ENCODE results near the gene ITGA5.

The ITGA5 gene

DNA sequence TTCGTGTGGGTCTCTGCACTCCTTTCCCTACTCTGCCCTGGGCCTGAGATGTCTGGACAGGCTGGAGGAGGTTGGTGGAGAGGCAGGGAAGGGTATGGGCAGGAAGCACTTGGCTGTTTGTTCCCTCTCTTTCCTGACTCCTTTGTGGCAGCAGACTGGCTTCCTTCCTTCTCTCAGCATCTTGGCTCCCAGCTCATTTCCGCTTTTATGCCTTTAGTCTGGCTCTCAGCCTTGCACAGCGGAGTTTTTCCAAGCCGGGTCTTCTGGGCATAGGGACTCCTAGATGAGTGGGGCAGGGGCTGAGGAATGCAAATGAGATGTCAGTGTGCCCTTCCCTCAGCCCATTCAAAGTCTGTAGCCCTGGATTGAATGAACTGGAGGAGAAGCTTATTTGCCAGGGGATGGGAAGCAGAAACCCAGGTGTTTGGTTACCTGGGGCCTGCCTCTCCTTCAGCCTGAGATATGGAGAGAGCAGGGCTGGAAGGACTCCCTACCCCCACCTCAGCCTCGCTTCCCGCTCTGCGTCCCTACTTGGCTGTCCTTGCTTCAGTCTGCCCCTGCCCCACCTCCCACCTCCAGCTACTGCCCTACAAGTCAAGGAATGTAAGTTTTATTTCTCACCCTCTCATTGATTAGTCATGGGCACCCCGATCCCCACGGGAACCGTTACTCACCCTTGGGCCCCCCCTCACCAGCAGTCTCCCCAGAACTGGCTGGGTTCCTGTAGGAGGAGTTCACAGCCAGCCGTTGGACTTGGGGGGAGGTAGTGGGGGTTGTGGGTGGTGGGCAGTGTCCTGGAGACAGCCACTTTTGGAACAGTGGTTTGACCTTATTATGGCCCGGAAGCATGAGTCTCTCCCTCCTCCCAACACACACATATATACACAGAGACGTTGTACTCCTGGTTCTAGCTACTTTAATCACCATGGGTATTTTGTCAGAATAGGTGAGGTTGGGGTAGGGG lies 9.3 kb upstream of the ITGA5 start:
- ChIA-PET CTCF (interaction anchor here (0.6 to 2.1 kb wide), 7 partner anchors 10 to 920 kb away, joined by 3 to 8 read pairs (median 3); no protein-coding TSS in a partner anchor), POLR2A (ENCODE audit: low non-redundant PET) (no interaction called here)
- peak; percentile 88 for DNase-seq (ENCODE audit: low spot score)
- TF ChIP-seq, protein P1, sequence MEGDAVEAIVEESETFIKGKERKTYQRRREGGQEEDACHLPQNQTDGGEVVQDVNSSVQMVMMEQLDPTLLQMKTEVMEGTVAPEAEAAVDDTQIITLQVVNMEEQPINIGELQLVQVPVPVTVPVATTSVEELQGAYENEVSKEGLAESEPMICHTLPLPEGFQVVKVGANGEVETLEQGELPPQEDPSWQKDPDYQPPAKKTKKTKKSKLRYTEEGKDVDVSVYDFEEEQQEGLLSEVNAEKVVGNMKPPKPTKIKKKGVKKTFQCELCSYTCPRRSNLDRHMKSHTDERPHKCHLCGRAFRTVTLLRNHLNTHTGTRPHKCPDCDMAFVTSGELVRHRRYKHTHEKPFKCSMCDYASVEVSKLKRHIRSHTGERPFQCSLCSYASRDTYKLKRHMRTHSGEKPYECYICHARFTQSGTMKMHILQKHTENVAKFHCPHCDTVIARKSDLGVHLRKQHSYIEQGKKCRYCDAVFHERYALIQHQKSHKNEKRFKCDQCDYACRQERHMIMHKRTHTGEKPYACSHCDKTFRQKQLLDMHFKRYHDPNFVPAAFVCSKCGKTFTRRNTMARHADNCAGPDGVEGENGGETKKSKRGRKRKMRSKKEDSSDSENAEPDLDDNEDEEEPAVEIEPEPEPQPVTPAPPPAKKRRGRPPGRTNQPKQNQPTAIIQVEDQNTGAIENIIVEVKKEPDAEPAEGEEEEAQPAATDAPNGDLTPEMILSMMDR (conservative IDR thresholded peaks at IDR 0.05; ENCODE audit: low read depth), result no peak
- peak overlapping the region; percentile 89 for H3K27ac ChIP-seq

DNA sequence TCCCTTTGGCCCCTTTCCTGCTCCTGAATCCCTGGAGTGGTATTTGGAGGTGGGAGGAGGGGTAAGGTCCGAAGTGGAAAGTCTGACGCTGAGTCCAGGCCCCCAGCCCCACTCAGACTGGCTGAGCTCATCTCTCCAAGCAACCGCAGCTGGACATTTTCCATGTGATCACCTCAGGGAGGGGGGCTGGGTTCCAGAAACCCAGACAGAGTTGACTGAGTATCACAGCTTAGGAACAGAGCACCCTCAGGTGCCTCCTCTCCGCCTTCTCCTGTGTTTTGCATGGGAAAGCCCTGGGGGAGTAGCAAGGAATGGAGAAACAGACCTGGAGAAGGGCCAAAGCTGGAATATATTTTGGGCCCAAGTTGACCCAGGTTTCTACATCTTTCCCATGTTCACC lies 8.0 kb upstream of the ITGA5 start:
- DNase-seq (ENCODE audit: low spot score), result no peak
- POLR2A ChIA-PET (ENCODE audit: low non-redundant PET), result no interaction called here
- CTCF ChIA-PET, result interaction anchor here (1.2 kb wide), 1 partner anchor 31 kb away, joined by 3 read pairs; no protein-coding TSS in a partner anchor
- TF ChIP-seq, protein P1 (conservative IDR thresholded peaks at IDR 0.05; ENCODE audit: low read depth), result no peak
- H3K27ac ChIP-seq, result peak overlapping the region; percentile 89

DNA sequence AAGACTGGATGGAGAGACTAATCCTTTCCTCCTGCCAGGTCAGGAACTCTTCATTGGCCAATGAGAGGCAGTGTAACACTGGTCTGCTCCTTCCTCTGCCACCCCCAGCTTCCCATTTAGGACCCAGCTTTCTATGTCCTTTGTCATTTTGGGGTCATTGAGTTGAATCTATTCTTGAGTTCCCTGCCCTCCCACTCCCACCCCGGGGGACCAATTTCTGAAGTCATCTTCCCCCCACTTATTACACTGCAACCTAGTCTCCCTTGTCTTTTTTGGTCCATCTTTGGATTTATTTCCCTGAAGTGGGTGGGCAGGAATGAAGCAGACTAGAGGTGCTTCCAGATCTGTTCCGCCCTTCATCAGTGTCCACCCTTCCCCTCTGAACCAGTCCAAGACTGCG lies 7.6 kb upstream of the ITGA5 start:
- CTCF ChIA-PET, result interaction anchor here (0.5 kb wide), 1 partner anchor 477 kb away, joined by 3 read pairs; no protein-coding TSS in a partner anchor

DNA sequence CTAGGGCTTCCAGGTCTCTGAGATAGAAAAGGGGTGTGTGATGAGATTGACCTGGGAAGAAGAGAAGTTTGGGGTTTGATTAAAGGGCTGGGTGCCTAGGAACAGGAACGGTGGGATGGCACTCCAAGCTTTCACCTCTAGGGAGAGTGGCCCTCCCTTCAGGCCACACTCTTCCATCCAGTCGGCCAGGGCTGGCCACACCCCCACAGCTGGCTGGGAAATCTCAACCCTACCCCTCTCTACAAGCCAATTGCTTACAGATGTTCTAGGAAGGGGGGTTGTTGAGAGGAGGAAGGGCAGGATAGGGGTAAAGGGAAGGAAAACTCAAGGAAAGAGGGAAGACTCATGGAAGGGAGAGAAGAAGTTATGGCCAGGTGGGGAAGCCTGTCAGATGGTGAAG lies 6.6 kb upstream of the ITGA5 start:
- H3K27ac ChIP-seq, result no peak overlapping the region
- DNase-seq (ENCODE audit: low spot score), result no peak
- ChIA-PET CTCF (no interaction called here), POLR2A (ENCODE audit: low non-redundant PET) (no interaction called here)
- TF ChIP-seq, protein P1 (conservative IDR thresholded peaks at IDR 0.05; ENCODE audit: low read depth), result no peak

More for the DNA sequence above, 7.6 kb upstream of the ITGA5 start:
- TF ChIP-seq, protein P1 (conservative IDR thresholded peaks at IDR 0.05; ENCODE audit: low read depth), result no peak
- H3K27ac ChIP-seq, result peak overlapping the region; percentile 89; the same call in 1 of the 2 replicates
- DNase-seq (ENCODE audit: low spot score), result no peak
- POLR2A ChIA-PET (ENCODE audit: low non-redundant PET), result no interaction called here

DNA sequence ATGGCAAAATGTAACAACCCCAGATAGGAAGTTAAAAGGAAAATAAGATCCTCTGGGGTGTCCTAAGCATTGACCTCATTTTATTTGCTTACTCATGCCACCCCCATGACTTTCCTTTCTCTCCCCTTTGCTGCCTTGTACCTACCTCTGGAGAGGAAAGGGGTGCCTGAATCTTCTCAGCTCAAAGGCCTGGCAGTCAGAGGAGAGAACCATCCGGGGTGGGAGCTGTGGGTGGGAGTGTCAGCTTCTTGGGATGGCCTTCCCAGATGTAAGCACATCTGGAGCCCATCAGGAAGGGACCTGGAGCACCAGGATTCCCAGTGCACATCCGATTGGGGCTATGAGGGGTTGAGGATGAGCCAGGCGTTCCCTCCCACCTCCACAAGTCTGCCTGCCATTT lies 5.2 kb upstream of the ITGA5 start:
- DNase-seq (ENCODE audit: low spot score), result no peak
- TF ChIP-seq, protein P1 (conservative IDR thresholded peaks at IDR 0.05; ENCODE audit: low read depth), result no peak
- CTCF ChIA-PET, result interaction anchor here (0.8 kb wide), 1 partner anchor 25 kb away, joined by 3 read pairs; no protein-coding TSS in a partner anchor
- no peak overlapping the region for H3K27ac ChIP-seq
- POLR2A ChIA-PET (ENCODE audit: low non-redundant PET), result no interaction called here

DNA sequence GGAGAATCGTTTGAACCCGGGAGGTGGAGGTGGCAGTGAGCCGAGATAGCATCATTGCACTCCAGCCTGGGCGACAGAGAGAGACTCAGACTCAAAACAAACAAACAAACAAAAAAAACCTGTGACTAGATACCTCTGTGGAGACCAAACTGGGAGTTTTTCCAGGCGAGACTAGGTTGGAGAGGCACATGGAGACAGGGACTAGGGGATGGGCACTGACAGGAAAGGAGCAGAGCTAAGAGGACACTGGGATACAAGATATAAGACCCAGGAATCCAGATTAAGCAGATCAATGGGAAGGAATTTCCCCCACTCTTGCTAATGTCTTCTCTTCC lies 4.7 kb upstream of the ITGA5 start:
- DNase-seq (ENCODE audit: low spot score), result no peak
- CTCF ChIA-PET, result interaction anchor here (0.8 kb wide), 1 partner anchor 24 kb away, joined by 3 read pairs; no protein-coding TSS in a partner anchor
- POLR2A ChIA-PET (ENCODE audit: low non-redundant PET), result no interaction called here
- H3K27ac ChIP-seq, result peak overlapping the region; percentile 35; the same call in 1 of the 2 replicates
- TF ChIP-seq, protein P1 (conservative IDR thresholded peaks at IDR 0.05; ENCODE audit: low read depth), result no peak

Measured in RWPE1 (cell line).